Loucy (cell line): ENCODE results near the gene KRTAP2-3.

Experiments used
- H2AFZ ChIP-seq: fragments of 200-600 bp; sonication (generic); 2 replicates; pipeline ENCODE4 v1.6.0; 2016; ENCODE audit warnings: antibody characterized with exemption, mild to moderate bottlenecking, low read length, moderate library complexity
- H3F3A ChIP-seq: fragments of 200-600 bp; 2 replicates; pipeline ENCODE4 v1.6.0; 2016; ENCODE audit warnings: antibody characterized with exemption, low read depth, mild to moderate bottlenecking
- H3K27me3 ChIP-seq: fragments of 200-600 bp; sonication (generic); 2 replicates; pipeline ENCODE4 v1.6.1; 2014; ENCODE audit warnings: low read length, mild to moderate bottlenecking; ENCODE audit not compliant: insufficient read depth, poor library complexity, severe bottlenecking
- H3K36me3 ChIP-seq: fragments of 200-600 bp; sonication (generic); 2 replicates; pipeline ENCODE4 v1.6.1; 2016; ENCODE audit warnings: low read length; ENCODE audit not compliant: insufficient read depth
- H3K4me1 ChIP-seq: fragments of 200-600 bp; sonication (generic); 2 replicates; pipeline ENCODE4 v1.5.1; 2014; ENCODE audit warnings: low read length, mild to moderate bottlenecking; ENCODE audit not compliant: insufficient read depth, poor library complexity, severe bottlenecking
- H3K4me2 ChIP-seq: fragments of 200-600 bp; sonication (generic); 2 replicates; pipeline ENCODE4 v1.6.0; 2014; ENCODE audit warnings: antibody characterized with exemption, low read length, low read depth, mild to moderate bottlenecking; ENCODE audit not compliant: poor library complexity, severe bottlenecking
- H3K4me3 ChIP-seq: fragments of 200-600 bp; sonication (generic); 2 replicates; pipeline ENCODE4 v1.5.1; 2014; ENCODE audit warnings: low read length, mild to moderate bottlenecking, mixed read lengths; ENCODE audit not compliant: poor library complexity, severe bottlenecking
- H3K79me2 ChIP-seq: fragments of 200-600 bp; sonication (generic); 2 replicates; pipeline ENCODE4 v1.6.1; 2014; ENCODE audit warnings: low read length; ENCODE audit not compliant: insufficient read depth
- H3K9ac ChIP-seq: fragments of 200-600 bp; sonication (generic); 2 replicates; pipeline ENCODE4 v1.6.0; 2014; ENCODE audit warnings: mild to moderate bottlenecking, low read depth, low read length, moderate library complexity; ENCODE audit not compliant: poor library complexity, severe bottlenecking
- H3K9me2 ChIP-seq: fragments of 200-600 bp; sonication (generic); replicated peaks from 2 replicates; pipeline ENCODE4 v1.6.1; 2016; ENCODE audit warnings: low read depth, low read length, mixed read lengths
- H3K9me3 ChIP-seq: fragments of 200-600 bp; sonication (generic); 2 replicates; pipeline ENCODE4 v1.6.1; 2014; ENCODE audit warnings: mild to moderate bottlenecking, antibody characterized with exemption, low read length, low read depth; ENCODE audit not compliant: insufficient read depth
- H4K20me1 ChIP-seq: fragments of 200-600 bp; sonication (generic); 2 replicates; pipeline ENCODE4 v1.6.0; 2014; ENCODE audit warnings: antibody characterized with exemption, low read length, mild to moderate bottlenecking; ENCODE audit not compliant: insufficient read depth, poor library complexity, severe bottlenecking
- EZH2phosphoT487 ChIP-seq: fragments of 200-600 bp; IDR thresholded peaks from 2 replicates; pipeline ENCODE4 v1.6.1; 2018; ENCODE audit warnings: antibody characterized with exemption, mild to moderate bottlenecking, moderate library complexity, borderline replicate concordance
- TF ChIP-seq, protein P1 (sequence below): fragments of 200-600 bp; sonication (generic); conservative IDR thresholded peaks from 2 replicates; pipeline ENCODE4 v1.5.1; 2014; ENCODE audit warnings: mild to moderate bottlenecking, antibody characterized with exemption, low read length

KRTAP2-3 gene

DNA sequence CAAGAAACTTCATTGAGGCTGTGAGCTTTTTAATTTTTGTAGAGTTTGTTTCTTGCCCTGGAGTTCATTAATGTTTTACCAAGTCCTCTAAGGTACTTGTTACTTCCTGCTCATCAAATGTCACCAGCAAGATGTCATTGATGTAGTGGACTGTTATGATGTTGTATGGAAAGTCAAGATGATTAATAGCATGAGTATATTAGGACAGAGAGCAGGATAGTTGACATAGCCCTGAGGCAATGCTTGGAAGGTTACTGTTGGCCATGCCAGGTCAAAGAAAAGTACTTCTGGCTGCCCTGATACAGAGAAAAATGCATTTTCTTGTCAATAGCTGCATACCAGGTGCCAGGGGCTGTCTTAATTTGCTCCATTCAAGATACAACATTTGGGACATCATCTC, 39.6 kb downstream of the KRTAP2-3 start:
- Histone ChIP-seq H3K27me3 (no peaks in the 10 kb centered on the region), H3K9me2 (no peaks in the 10 kb centered on the region), H3K9ac (no peak overlapping the region), H3F3A (no peaks in the 10 kb centered on the region), H2AFZ (no peak overlapping the region), H3K36me3 (no peaks in the 10 kb centered on the region), H3K4me2 (no peak overlapping the region), H3K4me1 (no peaks in the 10 kb centered on the region), H4K20me1 (no peaks in the 10 kb centered on the region), H3K9me3 (no peaks in the 10 kb centered on the region), H3K79me2 (no peaks in the 10 kb centered on the region), H3K4me3 (no peak overlapping the region)
- TF ChIP-seq, protein P1, sequence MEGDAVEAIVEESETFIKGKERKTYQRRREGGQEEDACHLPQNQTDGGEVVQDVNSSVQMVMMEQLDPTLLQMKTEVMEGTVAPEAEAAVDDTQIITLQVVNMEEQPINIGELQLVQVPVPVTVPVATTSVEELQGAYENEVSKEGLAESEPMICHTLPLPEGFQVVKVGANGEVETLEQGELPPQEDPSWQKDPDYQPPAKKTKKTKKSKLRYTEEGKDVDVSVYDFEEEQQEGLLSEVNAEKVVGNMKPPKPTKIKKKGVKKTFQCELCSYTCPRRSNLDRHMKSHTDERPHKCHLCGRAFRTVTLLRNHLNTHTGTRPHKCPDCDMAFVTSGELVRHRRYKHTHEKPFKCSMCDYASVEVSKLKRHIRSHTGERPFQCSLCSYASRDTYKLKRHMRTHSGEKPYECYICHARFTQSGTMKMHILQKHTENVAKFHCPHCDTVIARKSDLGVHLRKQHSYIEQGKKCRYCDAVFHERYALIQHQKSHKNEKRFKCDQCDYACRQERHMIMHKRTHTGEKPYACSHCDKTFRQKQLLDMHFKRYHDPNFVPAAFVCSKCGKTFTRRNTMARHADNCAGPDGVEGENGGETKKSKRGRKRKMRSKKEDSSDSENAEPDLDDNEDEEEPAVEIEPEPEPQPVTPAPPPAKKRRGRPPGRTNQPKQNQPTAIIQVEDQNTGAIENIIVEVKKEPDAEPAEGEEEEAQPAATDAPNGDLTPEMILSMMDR = no peak
- no peak for TF ChIP-seq EZH2phosphoT487

DNA sequence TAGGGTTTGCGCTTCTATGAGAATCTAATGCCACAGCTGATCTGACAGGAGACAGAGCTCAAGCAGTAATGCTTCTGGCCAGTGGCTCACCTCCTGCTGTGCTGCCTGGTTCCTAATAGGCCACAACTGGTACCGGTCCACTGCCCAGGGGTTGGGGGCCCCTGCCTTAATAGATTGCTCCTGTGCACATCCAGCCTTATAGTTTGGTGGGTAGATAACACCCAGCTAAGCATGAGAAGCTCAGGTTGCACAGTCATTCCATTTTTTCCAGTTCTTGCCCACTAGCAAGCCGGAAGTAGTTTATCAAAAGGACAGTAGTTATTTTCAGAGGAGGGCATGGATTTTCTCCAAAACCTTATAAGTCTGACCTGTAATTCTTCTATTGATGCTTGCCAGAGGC, 40.5 kb downstream of the KRTAP2-3 start:
- Histone ChIP-seq H3K27me3 (no peaks in the 10 kb centered on the region), H3K9ac (no peak overlapping the region), H3F3A (no peaks in the 10 kb centered on the region), H3K9me3 (no peaks in the 10 kb centered on the region), H2AFZ (no peak overlapping the region), H3K4me1 (no peaks in the 10 kb centered on the region), H4K20me1 (no peaks in the 10 kb centered on the region), H3K36me3 (no peaks in the 10 kb centered on the region), H3K4me3 (no peak overlapping the region), H3K79me2 (no peaks in the 10 kb centered on the region), H3K4me2 (no peak overlapping the region), H3K9me2 (no peaks in the 10 kb centered on the region)
- TF ChIP-seq EZH2phosphoT487 = no peak
- TF ChIP-seq, protein P1 = no peak

DNA sequence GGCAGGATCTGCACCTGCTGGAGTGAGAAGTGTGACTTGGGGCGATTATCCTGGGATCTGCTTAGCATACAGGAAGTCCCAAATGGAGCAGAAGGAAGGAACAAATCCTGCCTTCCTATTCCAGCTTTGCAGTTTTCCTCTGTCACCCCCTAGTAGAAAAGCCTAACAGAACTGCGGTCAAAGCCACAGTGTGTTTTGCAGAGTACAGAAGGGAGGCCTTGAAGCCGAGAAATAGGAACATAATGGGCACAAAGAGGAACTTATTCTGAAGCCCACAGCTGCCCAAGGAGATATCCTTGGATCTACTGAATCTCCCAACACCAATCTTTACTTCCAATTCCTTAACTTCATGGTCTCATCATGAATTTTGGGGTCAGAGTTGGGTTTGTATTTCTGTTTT, 41.4 kb downstream of the KRTAP2-3 start:
- H3F3A ChIP-seq = no peaks in the 10 kb centered on the region
- H2AFZ ChIP-seq = no peak overlapping the region
- no peak overlapping the region for H3K9ac ChIP-seq

More for the DNA sequence above, 41.4 kb downstream of the KRTAP2-3 start:
- Histone ChIP-seq H3K4me1 (no peaks in the 10 kb centered on the region), H3K4me2 (no peak overlapping the region), H4K20me1 (no peaks in the 10 kb centered on the region), H3K36me3 (no peaks in the 10 kb centered on the region), H3K79me2 (no peaks in the 10 kb centered on the region), H3K27me3 (no peaks in the 10 kb centered on the region), H3K9me2 (no peaks in the 10 kb centered on the region), H3K9me3 (no peaks in the 10 kb centered on the region), H3K4me3 (no peak overlapping the region)
- TF ChIP-seq, protein P1 = no peak
- TF ChIP-seq EZH2phosphoT487 = no peak
